ENCODE results near the gene CD47.
A peak's percentile ranks its signal among the peaks of the same experiment; 100 is the strongest.

CD47 gene

GRCh38 chr3:108090701-108091497, at the start of gene CD47:
Gene CD47 (minus strand): TSS chr3:108091031. CDS start chr3:108090908, 123 bp downstream.
- peak; percentile 94 to 95 for DNase-seq (ENCODE audit: low read depth in 1 of 2, low spot score in 1 of 2)

- DNase-seq (ENCODE audit: low read depth in 1 of 2, low spot score in 1 of 2) = no peak
Observed at GRCh38 chr3:108137460-108137814, 46.6 kb upstream of the CD47 start.

- DNase-seq (ENCODE audit: low read depth in 1 of 2, low spot score in 1 of 2) = no peak
Observed at GRCh38 chr3:108136561-108137459, 46.0 kb upstream of the CD47 start.

- DNase-seq (ENCODE audit: low read depth in 1 of 2, low spot score in 1 of 2) = no peak
Observed at GRCh38 chr3:108134555-108134880, 43.7 kb upstream of the CD47 start.

GRCh38 chr3:108133858-108134554, 43.2 kb upstream of the CD47 start:
- no peak for DNase-seq (ENCODE audit: low read depth in 1 of 2, low spot score in 1 of 2)

GRCh38 chr3:108133048-108133369, 42.2 kb upstream of the CD47 start:
- no peak for DNase-seq (ENCODE audit: low read depth in 1 of 2, low spot score in 1 of 2)

GRCh38 chr3:108131475-108132134, 40.8 kb upstream of the CD47 start:
- DNase-seq (ENCODE audit: low read depth in 1 of 2, low spot score in 1 of 2) = no peak

GRCh38 chr3:108130701-108131474, 40.1 kb upstream of the CD47 start:
- no peak for DNase-seq (ENCODE audit: low read depth in 1 of 2, low spot score in 1 of 2)

- no peak for DNase-seq (ENCODE audit: low read depth in 1 of 2, low spot score in 1 of 2)
Observed at GRCh38 chr3:108130236-108130635, 39.4 kb upstream of the CD47 start.

- DNase-seq (ENCODE audit: low read depth in 1 of 2, low spot score in 1 of 2) = peak; percentile 17 to 45
Observed at GRCh38 chr3:108127301-108127988, 36.6 kb upstream of the CD47 start.

- no peak for DNase-seq (ENCODE audit: low read depth in 1 of 2, low spot score in 1 of 2)
Observed at GRCh38 chr3:108126348-108126747, 35.5 kb upstream of the CD47 start.

- DNase-seq (ENCODE audit: low read depth in 1 of 2, low spot score in 1 of 2) = peak; percentile 27 to 35
Observed at GRCh38 chr3:108125550-108126071, 34.8 kb upstream of the CD47 start.

GRCh38 chr3:108125153-108125543, 34.3 kb upstream of the CD47 start:
- DNase-seq (ENCODE audit: low read depth in 1 of 2, low spot score in 1 of 2) = no peak

- DNase-seq (ENCODE audit: low read depth in 1 of 2, low spot score in 1 of 2) = peak; percentile 34 to 49
Observed at GRCh38 chr3:108124337-108125152, 33.7 kb upstream of the CD47 start.

- DNase-seq (ENCODE audit: low read depth in 1 of 2, low spot score in 1 of 2) = no peak
Observed at GRCh38 chr3:108123326-108123725, 32.5 kb upstream of the CD47 start.

GRCh38 chr3:108122276-108122675, 31.4 kb upstream of the CD47 start:
- no peak for DNase-seq (ENCODE audit: low read depth in 1 of 2, low spot score in 1 of 2)

GRCh38 chr3:108119398-108120104, 28.7 kb upstream of the CD47 start:
- DNase-seq (ENCODE audit: low read depth in 1 of 2, low spot score in 1 of 2) = no peak

- DNase-seq (ENCODE audit: low read depth in 1 of 2, low spot score in 1 of 2) = no peak
Observed at GRCh38 chr3:108118038-108118768, 27.4 kb upstream of the CD47 start.

All from stimulated activated CD4-positive, alpha-beta T cell treated with anti-CD3 and anti-CD28 coated beads, Interleukin-15, amount 100 ng/mL, for 1 hour (primary cell).